HK-2 (cell line): ENCODE measurements around the gene F13A1.

ENCODE experiments used
- DNase-seq: peaks from one replicate; pipeline ENCODE4 v3.0.0-alpha.2; 2018; ENCODE audit not compliant: unreplicated experiment

The F13A1 gene

GRCh38 chr6:6243846-6244245, 76.6 kb downstream of the F13A1 start:
- no peak for DNase-seq

- DNase-seq: no peak
Measured at GRCh38 chr6:6239598-6240581, 80.6 kb downstream of the F13A1 start.

GRCh38 chr6:6236730-6237469, 83.6 kb downstream of the F13A1 start:
- DNase-seq: no peak

- DNase-seq: no peak
Measured at GRCh38 chr6:6235786-6236185, 84.7 kb downstream of the F13A1 start.

GRCh38 chr6:6234963-6235362, 85.5 kb downstream of the F13A1 start:
- no peak for DNase-seq

GRCh38 chr6:6230286-6230685, 90.2 kb downstream of the F13A1 start:
- no peak for DNase-seq

- DNase-seq: no peak
Measured at GRCh38 chr6:6227896-6228295, 92.6 kb downstream of the F13A1 start.

GRCh38 chr6:6225885-6226529, 94.5 kb downstream of the F13A1 start:
- no peak for DNase-seq

GRCh38 chr6:6224933-6225486, 95.5 kb downstream of the F13A1 start:
- no peak for DNase-seq

- no peak for DNase-seq
Measured at GRCh38 chr6:6221787-6222535, 98.5 kb downstream of the F13A1 start.

- no peak for DNase-seq
Measured at GRCh38 chr6:6220718-6221117, 99.7 kb downstream of the F13A1 start.

GRCh38 chr6:6219716-6220115, 100.7 kb downstream of the F13A1 start:
- no peak for DNase-seq

GRCh38 chr6:6218759-6219085, 101.7 kb downstream of the F13A1 start:
- DNase-seq: no peak

GRCh38 chr6:6217855-6218758, 102.4 kb downstream of the F13A1 start:
- no peak for DNase-seq

GRCh38 chr6:6210994-6211393, 109.5 kb downstream of the F13A1 start:
- DNase-seq: no peak

- DNase-seq: no peak
Measured at GRCh38 chr6:6202886-6203285, 117.6 kb downstream of the F13A1 start.

- DNase-seq: no peak
Measured at GRCh38 chr6:6201200-6201599, 119.3 kb downstream of the F13A1 start.

GRCh38 chr6:6199678-6200077, 120.8 kb downstream of the F13A1 start:
- no peak for DNase-seq

GRCh38 chr6:6196762-6197161, 123.7 kb downstream of the F13A1 start:
- no peak for DNase-seq

GRCh38 chr6:6195080-6195479, 125.4 kb downstream of the F13A1 start:
- no peak for DNase-seq
